Type B pancreatic cell (in vitro differentiated cells): ENCODE measurements around the gene SIK3. TPM values are rescaled to one million over a fixed set of nuclear protein-coding genes. Genes with fewer than 3 reads are reported as not detected.

Experiments used
- DNase-seq: peaks from one replicate; pipeline ENCODE4 v3.0.0; 2021; ENCODE audit warnings: mixed read lengths; ENCODE audit not compliant: unreplicated experiment; ENCODE audit errors: extremely low spot score
- H3K27ac Mint-ChIP-seq: 2 replicates; pipeline ENCODE4 v1.8.0; 2021; ENCODE audit warnings: mild to moderate bottlenecking, mixed read lengths
- H3K27me3 Mint-ChIP-seq: 2 replicates; pipeline ENCODE4 v1.8.0; 2021; ENCODE audit warnings: mixed read lengths
- H3K36me3 Mint-ChIP-seq: 2 replicates; pipeline ENCODE4 v1.8.0; 2021; ENCODE audit warnings: mixed read lengths
- H3K4me1 Mint-ChIP-seq: one replicate; pipeline ENCODE4 v1.8.0; 2021; ENCODE audit warnings: mixed read lengths; ENCODE audit not compliant: unreplicated experiment
- H3K4me3 Mint-ChIP-seq: 2 replicates; pipeline ENCODE4 v1.8.0; 2021; ENCODE audit warnings: mild to moderate bottlenecking, mixed read lengths
- H3K9me3 Mint-ChIP-seq: 2 replicates; pipeline ENCODE4 v1.8.0; 2021; ENCODE audit warnings: mixed read lengths
- CTCF ChIP-seq: fragments of 200-600 bp; sonication (generic); conservative IDR thresholded peaks from 2 replicates; pipeline ENCODE4 v1.5.0; 2021; ENCODE audit warnings: antibody characterized with exemption, mild to moderate bottlenecking
- total RNA-seq: library from RNA; stranded (reverse); gene quantifications from 2 replicates; pipeline ENCODE4 v1.2.1, GENCODE V29; 2021; ENCODE audit warnings: low replicate concordance

The SIK3 gene
- total RNA-seq, 1 donor from 2014 or later: 39.9 TPM

GRCh38 chr11:117042689-117043088 is 55.5 kb downstream of the SIK3 start:
- H3K9me3 Mint-ChIP-seq: no peaks in the 10 kb centered on the region
- no peak for DNase-seq
- H3K27me3 Mint-ChIP-seq: no peaks in the 10 kb centered on the region
- H3K27ac Mint-ChIP-seq: no peak overlapping the region
- H3K4me1 Mint-ChIP-seq: peaks cover 48% of the 10 kb centered on the region
- H3K36me3 Mint-ChIP-seq: no peaks in the 10 kb centered on the region
- no peak for TF ChIP-seq CTCF
- H3K4me3 Mint-ChIP-seq: no peak overlapping the region

- H3K4me1 Mint-ChIP-seq: peaks cover 41% of the 10 kb centered on the region
- no peak for TF ChIP-seq CTCF
- H3K4me3 Mint-ChIP-seq: no peak overlapping the region
- no peak for DNase-seq
- H3K27me3 Mint-ChIP-seq: no peaks in the 10 kb centered on the region
- no peak overlapping the region for H3K27ac Mint-ChIP-seq
- no peaks in the 10 kb centered on the region for H3K36me3 Mint-ChIP-seq
- no peaks in the 10 kb centered on the region for H3K9me3 Mint-ChIP-seq
Measured at GRCh38 chr11:117039900-117040299, 58.3 kb downstream of the SIK3 start.

GRCh38 chr11:117039270-117039669 is 59.0 kb downstream of the SIK3 start:
- Mint-ChIP-seq H3K4me1 (peaks cover 34% of the 10 kb centered on the region), H3K27me3 (no peaks in the 10 kb centered on the region), H3K9me3 (no peaks in the 10 kb centered on the region), H3K36me3 (no peaks in the 10 kb centered on the region), H3K27ac (no peak overlapping the region), H3K4me3 (no peak overlapping the region)
- no peak for DNase-seq
- TF ChIP-seq CTCF: no peak

GRCh38 chr11:117037975-117038350 is 60.3 kb downstream of the SIK3 start:
- no peaks in the 10 kb centered on the region for H3K9me3 Mint-ChIP-seq
- peaks cover 28% of the 10 kb centered on the region for H3K4me1 Mint-ChIP-seq
- H3K27me3 Mint-ChIP-seq: no peaks in the 10 kb centered on the region
- TF ChIP-seq CTCF: no peak
- H3K27ac Mint-ChIP-seq: no peak overlapping the region
- H3K36me3 Mint-ChIP-seq: no peaks in the 10 kb centered on the region
- no peak overlapping the region for H3K4me3 Mint-ChIP-seq
- DNase-seq: no peak

GRCh38 chr11:117037279-117037974 is 60.8 kb downstream of the SIK3 start:
- Mint-ChIP-seq H3K4me3 (no peak overlapping the region), H3K9me3 (no peaks in the 10 kb centered on the region), H3K4me1 (peaks cover 24% of the 10 kb centered on the region), H3K27ac (peak overlapping the region; percentile 61), H3K27me3 (no peaks in the 10 kb centered on the region), H3K36me3 (no peaks in the 10 kb centered on the region)
- TF ChIP-seq CTCF: no peak
- no peak for DNase-seq
